Neural crest cell (in vitro differentiated cells): ENCODE measurements around the gene TSBP1. TPM values are rescaled to one million over a fixed set of nuclear protein-coding genes. Genes with fewer than 3 reads are reported as not detected.

Experiments
- DNase-seq: peaks from one replicate; pipeline ENCODE4 v3.0.0; 2021; ENCODE audit warnings: low read depth, mixed read lengths, low spot score
- H3K27ac Mint-ChIP-seq: one replicate; pipeline ENCODE4 v1.8.0; 2021; ENCODE audit warnings: mild to moderate bottlenecking, mixed read lengths; ENCODE audit not compliant: unreplicated experiment
- H3K27me3 Mint-ChIP-seq: 2 replicates; pipeline ENCODE4 v1.8.0; 2021; ENCODE audit warnings: low read depth, mild to moderate bottlenecking, mixed read lengths
- H3K36me3 Mint-ChIP-seq: 2 replicates; pipeline ENCODE4 v1.8.0; 2021; ENCODE audit warnings: low read depth, mild to moderate bottlenecking, mixed read lengths
- H3K4me1 Mint-ChIP-seq: 2 replicates; pipeline ENCODE4 v1.8.0; 2021; ENCODE audit warnings: mixed read lengths
- H3K4me3 Mint-ChIP-seq: one replicate; pipeline ENCODE4 v1.8.0; 2021; ENCODE audit warnings: mild to moderate bottlenecking, mixed read lengths
- H3K9me3 Mint-ChIP-seq: 2 replicates; pipeline ENCODE4 v1.8.0; 2021; ENCODE audit warnings: mixed read lengths
- total RNA-seq: library from RNA; stranded (reverse); gene quantifications from 2 replicates; pipeline ENCODE4 v1.2.1, GENCODE V29; 2021
- TF ChIP-seq, protein P1 (sequence below): fragments of 200-600 bp; sonication (generic); conservative IDR thresholded peaks from 2 replicates; pipeline ENCODE4 v1.5.0; 2021; ENCODE audit warnings: antibody characterized with exemption, mild to moderate bottlenecking

TSBP1 gene
- total RNA-seq, 1 donor from 2014 or later, result not detected

GRCh38 chr6:32387589-32388340 is 16.1 kb upstream of the TSBP1 start:
- Mint-ChIP-seq H3K4me1 (peaks cover 5% of the 10 kb centered on the region), H3K36me3 (no peaks in the 10 kb centered on the region), H3K9me3 (peaks cover 2% of the 10 kb centered on the region), H3K27me3 (peaks cover 2% of the 10 kb centered on the region), H3K4me3 (no peak overlapping the region), H3K27ac (no peak overlapping the region)
- no peak for DNase-seq
- TF ChIP-seq, protein P1, sequence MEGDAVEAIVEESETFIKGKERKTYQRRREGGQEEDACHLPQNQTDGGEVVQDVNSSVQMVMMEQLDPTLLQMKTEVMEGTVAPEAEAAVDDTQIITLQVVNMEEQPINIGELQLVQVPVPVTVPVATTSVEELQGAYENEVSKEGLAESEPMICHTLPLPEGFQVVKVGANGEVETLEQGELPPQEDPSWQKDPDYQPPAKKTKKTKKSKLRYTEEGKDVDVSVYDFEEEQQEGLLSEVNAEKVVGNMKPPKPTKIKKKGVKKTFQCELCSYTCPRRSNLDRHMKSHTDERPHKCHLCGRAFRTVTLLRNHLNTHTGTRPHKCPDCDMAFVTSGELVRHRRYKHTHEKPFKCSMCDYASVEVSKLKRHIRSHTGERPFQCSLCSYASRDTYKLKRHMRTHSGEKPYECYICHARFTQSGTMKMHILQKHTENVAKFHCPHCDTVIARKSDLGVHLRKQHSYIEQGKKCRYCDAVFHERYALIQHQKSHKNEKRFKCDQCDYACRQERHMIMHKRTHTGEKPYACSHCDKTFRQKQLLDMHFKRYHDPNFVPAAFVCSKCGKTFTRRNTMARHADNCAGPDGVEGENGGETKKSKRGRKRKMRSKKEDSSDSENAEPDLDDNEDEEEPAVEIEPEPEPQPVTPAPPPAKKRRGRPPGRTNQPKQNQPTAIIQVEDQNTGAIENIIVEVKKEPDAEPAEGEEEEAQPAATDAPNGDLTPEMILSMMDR, result no peak

- no peak for DNase-seq
- H3K27ac Mint-ChIP-seq, result no peak overlapping the region
- peaks cover 2% of the 10 kb centered on the region for H3K9me3 Mint-ChIP-seq
- peaks cover 2% of the 10 kb centered on the region for H3K27me3 Mint-ChIP-seq
- no peak overlapping the region for H3K4me3 Mint-ChIP-seq
- H3K36me3 Mint-ChIP-seq, result no peaks in the 10 kb centered on the region
- TF ChIP-seq, protein P1, result no peak
- peaks cover 5% of the 10 kb centered on the region for H3K4me1 Mint-ChIP-seq
Measured at GRCh38 chr6:32386040-32386439, 14.3 kb upstream of the TSBP1 start.

DNA sequence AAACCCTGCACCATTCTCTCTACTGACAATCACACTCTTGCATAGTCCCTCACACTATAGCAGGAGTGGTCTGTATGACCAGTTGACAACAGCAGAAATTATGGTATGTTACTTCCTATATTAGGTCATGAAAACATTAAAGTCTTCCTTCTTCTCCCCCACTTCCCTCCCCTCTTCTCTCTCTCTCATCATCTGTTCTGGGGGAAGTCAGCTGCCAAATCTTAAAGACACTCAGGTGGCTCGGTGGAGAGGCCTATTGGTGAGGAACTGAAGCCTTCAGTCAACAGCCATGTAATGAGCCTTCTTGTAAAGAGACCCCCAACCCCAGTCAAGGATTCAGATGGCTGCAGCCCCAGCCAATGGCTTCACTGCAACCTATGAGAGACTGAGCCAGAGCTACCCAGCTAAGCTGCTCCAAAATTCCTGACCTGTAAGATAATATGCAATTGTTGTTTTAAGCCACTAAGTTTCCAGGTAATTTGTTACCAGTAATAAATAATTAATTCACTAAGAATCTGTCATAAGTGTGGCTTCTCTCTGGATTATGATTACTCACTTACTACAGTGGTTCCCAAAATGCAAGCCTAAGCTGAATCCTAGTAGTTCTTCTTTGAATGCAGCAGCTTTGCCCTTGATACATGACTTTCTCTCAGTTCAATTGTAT is 11.2 kb upstream of the TSBP1 start:
- DNase-seq, result no peak
- H3K27me3 Mint-ChIP-seq, result peaks cover 2% of the 10 kb centered on the region
- peaks cover 2% of the 10 kb centered on the region for H3K9me3 Mint-ChIP-seq
- H3K36me3 Mint-ChIP-seq, result no peaks in the 10 kb centered on the region
- no peak overlapping the region for H3K27ac Mint-ChIP-seq
- H3K4me1 Mint-ChIP-seq, result peaks cover 5% of the 10 kb centered on the region
- TF ChIP-seq, protein P1, result no peak
- no peak overlapping the region for H3K4me3 Mint-ChIP-seq

- Mint-ChIP-seq H3K36me3 (no peaks in the 10 kb centered on the region), H3K9me3 (no peaks in the 10 kb centered on the region), H3K27ac (no peak overlapping the region), H3K4me3 (no peak overlapping the region), H3K4me1 (peaks cover 5% of the 10 kb centered on the region), H3K27me3 (no peaks in the 10 kb centered on the region)
- TF ChIP-seq, protein P1, result no peak
- DNase-seq, result no peak
Measured at GRCh38 chr6:32379545-32379944, 7.8 kb upstream of the TSBP1 start.

GRCh38 chr6:32375739-32376529 is 4.2 kb upstream of the TSBP1 start:
- no peak overlapping the region for H3K4me3 Mint-ChIP-seq
- TF ChIP-seq, protein P1, result no peak
- no peaks in the 10 kb centered on the region for H3K27me3 Mint-ChIP-seq
- DNase-seq, result no peak
- no peaks in the 10 kb centered on the region for H3K4me1 Mint-ChIP-seq
- no peaks in the 10 kb centered on the region for H3K9me3 Mint-ChIP-seq
- H3K27ac Mint-ChIP-seq, result no peak overlapping the region
- H3K36me3 Mint-ChIP-seq, result no peaks in the 10 kb centered on the region
